HepG2 (cell line): ENCODE data around the gene FCGR3A. TPM values are rescaled to one million over a fixed set of nuclear protein-coding genes. Genes with fewer than 3 reads are reported as not detected.

ENCODE experiments used
- ATAC-seq: fragments of 200-7000 bp; cut with Tn5 transposase; 3 replicates; pipeline ENCODE4 v1.9.1; 2020; ENCODE audit warnings: mild to moderate bottlenecking, moderate library complexity
- BruUV-seq: library from RNA; stranded (reverse); fragments of 400-500 nt; replicated peaks from 2 replicates; lab custom pipeline; 2021; lab: Mats Ljungman, UMichigan
- CTCF ChIA-PET: fragments of 300-600 bp; formaldehyde crosslinking; extraction: SDS; loops from one replicate; lab custom pipeline; 2021; ENCODE audit warnings: low total read pairs, inconsistent platforms, low intra/inter-chr PET ratio; lab: Yijun Ruan, JAX
- POLR2A ChIA-PET: fragments of 350-600 bp; sonication (Branson Sonifier 250); formaldehyde crosslinking; loops from one replicate; lab custom pipeline; 2020; ENCODE audit warnings: antibody characterized with exemption, inconsistent platforms; lab: Yijun Ruan, JAX
- DNase-seq: peaks from one replicate; pipeline ENCODE4 v3.0.0-alpha.2; 2015; ENCODE audit warnings: low spot score
- FAIRE-seq: peaks from 3 replicates; lab custom pipeline; 2011; peaks lifted over from hg19 to GRCh38; lab: Jason Lieb, UNC
- H2AFZ ChIP-seq: one replicate; pipeline ENCODE4 v1.6.1; 2011; ENCODE audit warnings: low read length, inconsistent platforms
- H3K27ac ChIP-seq: fragments of 300-600 bp; 3 replicates; pipeline ENCODE4 v1.8.0; 2011; ENCODE audit warnings: mixed run types, mild to moderate bottlenecking, mixed read lengths, low read length, inconsistent platforms; ENCODE audit not compliant: insufficient read depth; ENCODE audit errors: extremely low read length
- H3K27me3 ChIP-seq, 2 experiments: fragments of 200-600 bp in 1 of 2; 2 replicates in 1 of 2; 3 replicates in 1 of 2; pipeline versions ENCODE4 v1.6.0 to v1.8.0; 2011; ENCODE audit warnings: low read length in 2 of 2, mild to moderate bottlenecking in 2 of 2, moderate library complexity in 2 of 2, inconsistent platforms in 1 of 2; ENCODE audit not compliant: insufficient read depth in 2 of 2, control insufficient read depth in 1 of 2
- H3K36me3 ChIP-seq, 2 experiments: fragments of 200-600 bp in 1 of 2; replicated peaks in 1 of 2; 2 replicates in 1 of 2; 3 replicates in 1 of 2; pipeline versions ENCODE4 v1.5.1 to v1.8.0; 2011; ENCODE audit warnings: low read length in 2 of 2, inconsistent platforms in 1 of 2; ENCODE audit not compliant: insufficient read depth in 2 of 2, control insufficient read depth in 1 of 2
- H3K4me1 ChIP-seq: 2 replicates; pipeline ENCODE4 v1.5.1; 2012; ENCODE audit warnings: low read length, inconsistent platforms; ENCODE audit not compliant: insufficient read depth
- H3K4me2 ChIP-seq: 2 replicates; pipeline ENCODE4 v1.6.0; 2011; ENCODE audit warnings: low read depth, low read length, inconsistent platforms
- H3K4me3 ChIP-seq, 3 experiments: fragments of 200-600 bp in 1 of 3; sonication (generic), shearing (Covaris generic) in 1 of 3; replicated peaks in 1 of 3; 2 replicates each; pipeline ENCODE4 v1.5.1; 2011 to 2016; ENCODE audit warnings: low read length in 3 of 3, inconsistent platforms in 2 of 3, low read depth in 2 of 3, mild to moderate bottlenecking in 2 of 3, control low read depth in 1 of 3, mixed read lengths in 1 of 3; ENCODE audit not compliant: insufficient read depth in 1 of 3
- H3K79me2 ChIP-seq: one replicate; pipeline ENCODE4 v1.6.1; 2011; ENCODE audit warnings: low read length, inconsistent platforms; ENCODE audit not compliant: insufficient read depth
- H3K9ac ChIP-seq: 2 replicates; pipeline ENCODE4 v1.6.0; 2011; ENCODE audit warnings: mild to moderate bottlenecking, low read depth, low read length, inconsistent platforms; ENCODE audit not compliant: insufficient read depth
- H3K9me3 ChIP-seq: 2 replicates; pipeline ENCODE4 v1.5.1; 2012; ENCODE audit warnings: mild to moderate bottlenecking, low read length
- H4K20me1 ChIP-seq: 2 replicates; pipeline ENCODE4 v1.6.0; 2011; ENCODE audit warnings: inconsistent platforms, mild to moderate bottlenecking, low read length, moderate library complexity; ENCODE audit not compliant: insufficient read depth
- BHLHE40 ChIP-seq: IDR thresholded peaks from 2 replicates; pipeline ENCODE4 v1.6.1; 2011; ENCODE audit warnings: low read length, improper control_type of control experiment
- CSRNP1 ChIP-seq: sonication (generic); formaldehyde crosslinking; IDR thresholded peaks from 2 replicates; pipeline ENCODE4 v1.8.1; 2023; ENCODE audit warnings: mild to moderate bottlenecking, missing genetic modification reagents
- NFIB ChIP-seq: sonication (generic); formaldehyde crosslinking; IDR thresholded peaks from 2 replicates; pipeline ENCODE4 v1.9.0; 2021; ENCODE audit warnings: missing genetic modification reagents, mild to moderate bottlenecking, borderline replicate concordance
- THAP11 ChIP-seq: IDR thresholded peaks from 2 replicates; pipeline ENCODE4 v1.6.1; 2016; ENCODE audit warnings: missing biosample characterization, missing genetic modification reagents
- ZNF24 ChIP-seq: fragments of 450-650 bp; IDR thresholded peaks from 2 replicates; pipeline ENCODE4 v1.6.1; 2017; ENCODE audit warnings: antibody characterized with exemption, mild to moderate bottlenecking
- ZNF558 ChIP-seq: sonication (generic); formaldehyde crosslinking; IDR thresholded peaks from 2 replicates; pipeline ENCODE4 v1.9.0; 2022; ENCODE audit warnings: mild to moderate bottlenecking, missing genetic modification reagents, borderline replicate concordance
- ZNF614 ChIP-seq: IDR thresholded peaks from 2 replicates; pipeline ENCODE4 v1.6.1; 2018; ENCODE audit warnings: missing biosample characterization, missing genetic modification reagents, inconsistent platforms, borderline replicate concordance
- ZNF619 ChIP-seq: sonication (generic); formaldehyde crosslinking; IDR thresholded peaks from 2 replicates; pipeline ENCODE4 v1.4.0; 2020; ENCODE audit warnings: mild to moderate bottlenecking, missing genetic modification reagents
- ZSCAN22 ChIP-seq: sonication (generic); formaldehyde crosslinking; IDR thresholded peaks from 2 replicates; pipeline ENCODE4 v1.4.0; 2020; ENCODE audit warnings: mild to moderate bottlenecking, missing genetic modification reagents
- WGBS: methylation state at CpG from one replicate; pipeline ENCODE4 v1.1.6; 2017; ENCODE audit warnings: low lambda C conversion rate; 5-methylcytosine and 5-hydroxymethylcytosine counted together
- in situ Hi-C: cut with HindIII; loops from 2 replicates; pipeline ENCODE4 v1.10.0; 2017; ENCODE audit warnings: low pct_unique_long_range_greater_than_20kb; ENCODE audit not compliant: extremely low pct_ligation_motif_present
- intact Hi-C: fragments of 100-400 bp; cut with micrococcal nuclease; formaldehyde crosslinking; loops from one replicate; pipeline ENCODE4 v1.10.0; 2022; ENCODE audit not compliant: unreplicated experiment
- polyA plus RNA-seq, 8 experiments: library from polyadenylated mRNA; depleted of rRNA in 3 of 8; stranded (reverse) in 7 of 8; unstranded in 1 of 8; fragments of >200 nt; fragmentation: Illumina TruSeq in 4 of 8; extraction: Trizol in 4 of 8; gene quantifications; 2 replicates each; pipeline versions ENCODE4 v1.2.1 to v1.2.3, GENCODE V29; 2011 to 2016; ENCODE audit warnings: low read depth in 4 of 8, missing spikeins in 1 of 8, mixed read lengths in 1 of 8; ENCODE audit not compliant: insufficient read depth in 1 of 8
- total RNA-seq, 5 experiments: library from RNA; depleted of rRNA; stranded (reverse); fragments of >200 nt; fragmentation: Illumina TruSeq; extraction: Trizol; gene quantifications; 2 replicates each; pipeline ENCODE4 v1.2.3, GENCODE V29; 2016; ENCODE audit warnings: low read depth in 1 of 5
- TF ChIP-seq, protein P1 (sequence below): sonication (generic); formaldehyde crosslinking; IDR thresholded peaks from 2 replicates; pipeline ENCODE4 v1.8.0; 2022; ENCODE audit warnings: missing genetic modification reagents, low read depth, mild to moderate bottlenecking, borderline replicate concordance
- TF ChIP-seq, protein P2 (sequence below): sonication (generic); formaldehyde crosslinking; IDR thresholded peaks from 2 replicates; pipeline ENCODE4 v1.4.0; 2020; ENCODE audit warnings: low read depth, missing genetic modification reagents
- TF ChIP-seq, protein P3 (sequence below): sonication (generic); formaldehyde crosslinking; IDR thresholded peaks from 2 replicates; pipeline ENCODE4 v1.4.0; 2020; ENCODE audit warnings: mild to moderate bottlenecking, missing genetic modification reagents
- TF ChIP-seq, protein P4 (sequence below): IDR thresholded peaks from 2 replicates; pipeline ENCODE4 v1.6.1; 2016; ENCODE audit warnings: missing biosample characterization, missing genetic modification reagents, low read depth
- TF ChIP-seq, protein P5 (sequence below): sonication (generic); formaldehyde crosslinking; IDR thresholded peaks from 2 replicates; pipeline ENCODE4 v1.4.0; 2020; ENCODE audit warnings: missing genetic modification reagents

The FCGR3A gene
- total and polyA plus RNA-seq, 2 of the 13 experiments (the other 11 are each of a cell fraction or from before 2014, with no cell fraction given), result not detected

DNA sequence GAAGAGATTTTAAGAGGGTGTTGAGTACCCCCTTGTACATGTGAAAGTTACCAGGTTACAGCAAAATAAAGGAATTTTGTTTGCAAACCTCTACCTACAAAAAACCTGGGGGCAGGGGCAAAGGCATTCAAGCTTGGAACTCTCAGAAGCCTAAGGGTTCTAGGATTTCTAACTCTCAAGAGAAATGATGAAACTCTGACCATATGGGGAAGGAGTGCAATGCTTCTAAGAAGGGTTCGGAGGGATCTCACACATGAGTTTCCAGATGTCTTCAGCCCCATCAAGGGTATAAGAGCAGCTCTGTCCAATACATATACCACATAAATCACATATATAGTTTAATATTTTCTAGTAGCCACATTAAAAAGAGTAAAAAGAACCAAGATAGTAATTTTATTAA is 51.7 kb downstream of the FCGR3A start:
- Histone ChIP-seq H2AFZ (no peak overlapping the region), H3K9me3 (no peaks in the 10 kb centered on the region), H4K20me1 (no peaks in the 10 kb centered on the region), H3K79me2 (no peaks in the 10 kb centered on the region), H3K4me3 (no peak overlapping the region), H3K4me1 (no peaks in the 10 kb centered on the region), H3K36me3 (no peaks in the 10 kb centered on the region), H3K9ac (no peak overlapping the region), H3K27ac (no peak overlapping the region), H3K27me3 (no peaks in the 10 kb centered on the region), H3K4me2 (no peak overlapping the region)
- no peak for ATAC-seq
- in situ Hi-C loops (no loop called here), intact Hi-C loops (no loop called here)
- no TSS peak for BruUV-seq
- POLR2A ChIA-PET, result no interaction called here
- WGBS, result 11% methylated on average over 1 of the region's 1 CpG
- no peak for FAIRE-seq
- CTCF ChIA-PET, result no interaction called here
- DNase-seq, result no peak
- TF ChIP-seq, protein P1, sequence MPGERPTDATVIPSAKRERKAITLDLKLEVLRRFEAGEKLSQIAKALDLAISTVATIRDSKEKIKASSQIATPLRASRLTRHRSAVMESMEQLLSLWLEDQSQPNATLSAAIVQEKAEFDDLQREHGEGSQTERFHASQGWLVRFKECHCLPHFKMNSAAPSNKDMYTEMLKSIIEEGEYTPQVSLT (CRISPR knock-in tag), result no peak
- no peak for TF ChIP-seq NFIB (CRISPR knock-in tag)
- TF ChIP-seq CSRNP1 (CRISPR knock-in tag), result no peak
- TF ChIP-seq ZNF614 (CRISPR knock-in tag), result no peak
- TF ChIP-seq THAP11 (CRISPR knock-in tag), result no peak
- no peak for TF ChIP-seq ZNF619 (CRISPR knock-in tag)
- no peak for TF ChIP-seq ZNF558 (CRISPR knock-in tag)
- TF ChIP-seq, protein P2, sequence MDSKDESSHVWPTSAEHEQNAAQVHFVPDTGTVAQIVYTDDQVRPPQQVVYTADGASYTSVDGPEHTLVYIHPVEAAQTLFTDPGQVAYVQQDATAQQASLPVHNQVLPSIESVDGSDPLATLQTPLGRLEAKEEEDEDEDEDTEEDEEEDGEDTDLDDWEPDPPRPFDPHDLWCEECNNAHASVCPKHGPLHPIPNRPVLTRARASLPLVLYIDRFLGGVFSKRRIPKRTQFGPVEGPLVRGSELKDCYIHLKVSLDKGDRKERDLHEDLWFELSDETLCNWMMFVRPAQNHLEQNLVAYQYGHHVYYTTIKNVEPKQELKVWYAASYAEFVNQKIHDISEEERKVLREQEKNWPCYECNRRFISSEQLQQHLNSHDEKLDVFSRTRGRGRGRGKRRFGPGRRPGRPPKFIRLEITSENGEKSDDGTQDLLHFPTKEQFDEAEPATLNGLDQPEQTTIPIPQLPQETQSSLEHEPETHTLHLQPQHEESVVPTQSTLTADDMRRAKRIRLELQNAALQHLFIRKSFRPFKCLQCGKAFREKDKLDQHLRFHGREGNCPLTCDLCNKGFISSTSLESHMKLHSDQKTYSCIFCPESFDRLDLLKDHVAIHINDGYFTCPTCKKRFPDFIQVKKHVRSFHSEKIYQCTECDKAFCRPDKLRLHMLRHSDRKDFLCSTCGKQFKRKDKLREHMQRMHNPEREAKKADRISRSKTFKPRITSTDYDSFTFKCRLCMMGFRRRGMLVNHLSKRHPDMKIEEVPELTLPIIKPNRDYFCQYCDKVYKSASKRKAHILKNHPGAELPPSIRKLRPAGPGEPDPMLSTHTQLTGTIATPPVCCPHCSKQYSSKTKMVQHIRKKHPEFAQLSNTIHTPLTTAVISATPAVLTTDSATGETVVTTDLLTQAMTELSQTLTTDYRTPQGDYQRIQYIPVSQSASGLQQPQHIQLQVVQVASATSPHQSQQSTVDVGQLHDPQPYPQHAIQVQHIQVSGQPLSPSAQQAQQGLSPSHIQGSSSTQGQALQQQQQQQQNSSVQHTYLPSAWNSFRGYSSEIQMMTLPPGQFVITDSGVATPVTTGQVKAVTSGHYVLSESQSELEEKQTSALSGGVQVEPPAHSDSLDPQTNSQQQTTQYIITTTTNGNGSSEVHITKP (CRISPR knock-in tag), result no peak
- TF ChIP-seq, protein P3, sequence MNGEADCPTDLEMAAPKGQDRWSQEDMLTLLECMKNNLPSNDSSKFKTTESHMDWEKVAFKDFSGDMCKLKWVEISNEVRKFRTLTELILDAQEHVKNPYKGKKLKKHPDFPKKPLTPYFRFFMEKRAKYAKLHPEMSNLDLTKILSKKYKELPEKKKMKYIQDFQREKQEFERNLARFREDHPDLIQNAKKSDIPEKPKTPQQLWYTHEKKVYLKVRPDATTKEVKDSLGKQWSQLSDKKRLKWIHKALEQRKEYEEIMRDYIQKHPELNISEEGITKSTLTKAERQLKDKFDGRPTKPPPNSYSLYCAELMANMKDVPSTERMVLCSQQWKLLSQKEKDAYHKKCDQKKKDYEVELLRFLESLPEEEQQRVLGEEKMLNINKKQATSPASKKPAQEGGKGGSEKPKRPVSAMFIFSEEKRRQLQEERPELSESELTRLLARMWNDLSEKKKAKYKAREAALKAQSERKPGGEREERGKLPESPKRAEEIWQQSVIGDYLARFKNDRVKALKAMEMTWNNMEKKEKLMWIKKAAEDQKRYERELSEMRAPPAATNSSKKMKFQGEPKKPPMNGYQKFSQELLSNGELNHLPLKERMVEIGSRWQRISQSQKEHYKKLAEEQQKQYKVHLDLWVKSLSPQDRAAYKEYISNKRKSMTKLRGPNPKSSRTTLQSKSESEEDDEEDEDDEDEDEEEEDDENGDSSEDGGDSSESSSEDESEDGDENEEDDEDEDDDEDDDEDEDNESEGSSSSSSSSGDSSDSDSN (CRISPR knock-in tag), result no peak
- TF ChIP-seq BHLHE40, result no peak
- TF ChIP-seq, protein P4, sequence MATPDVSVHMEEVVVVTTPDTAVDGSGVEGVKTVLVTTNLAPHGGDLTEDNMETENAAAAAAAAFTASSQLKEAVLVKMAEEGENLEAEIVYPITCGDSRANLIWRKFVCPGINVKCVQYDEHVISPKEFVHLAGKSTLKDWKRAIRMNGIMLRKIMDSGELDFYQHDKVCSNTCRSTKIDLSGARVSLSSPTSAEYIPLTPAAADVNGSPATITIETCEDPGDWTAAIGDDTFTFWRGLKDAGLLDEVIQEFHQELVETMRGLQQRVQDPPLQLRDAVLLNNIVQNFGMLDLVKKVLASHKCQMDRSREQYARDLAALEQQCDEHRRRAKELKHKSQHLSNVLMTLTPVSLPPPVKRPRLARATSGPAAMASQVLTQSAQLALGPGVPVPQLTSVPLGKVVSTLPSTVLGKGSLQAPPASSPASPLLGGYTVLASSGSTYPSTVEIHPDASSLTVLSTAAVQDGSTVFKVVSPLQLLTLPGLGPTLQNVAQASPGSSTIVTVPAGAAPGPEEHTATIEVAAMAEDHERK (CRISPR knock-in tag), result no peak
- no peak for TF ChIP-seq ZSCAN22 (CRISPR knock-in tag)
- TF ChIP-seq, protein P5, sequence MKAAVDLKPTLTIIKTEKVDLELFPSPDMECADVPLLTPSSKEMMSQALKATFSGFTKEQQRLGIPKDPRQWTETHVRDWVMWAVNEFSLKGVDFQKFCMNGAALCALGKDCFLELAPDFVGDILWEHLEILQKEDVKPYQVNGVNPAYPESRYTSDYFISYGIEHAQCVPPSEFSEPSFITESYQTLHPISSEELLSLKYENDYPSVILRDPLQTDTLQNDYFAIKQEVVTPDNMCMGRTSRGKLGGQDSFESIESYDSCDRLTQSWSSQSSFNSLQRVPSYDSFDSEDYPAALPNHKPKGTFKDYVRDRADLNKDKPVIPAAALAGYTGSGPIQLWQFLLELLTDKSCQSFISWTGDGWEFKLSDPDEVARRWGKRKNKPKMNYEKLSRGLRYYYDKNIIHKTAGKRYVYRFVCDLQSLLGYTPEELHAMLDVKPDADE (CRISPR knock-in tag), result no peak
- TF ChIP-seq ZNF24, result no peak
